ES-I3 (cell line): ENCODE measurements around the gene SERINC3.

Experiments used
- H3K36me3 ChIP-seq: 2 replicates; pipeline ENCODE4 v1.6.1; 2013; ENCODE audit warnings: mild to moderate bottlenecking, low read length, control low read depth, moderate library complexity; ENCODE audit not compliant: insufficient read depth
- H3K4me1 ChIP-seq: 2 replicates; pipeline ENCODE4 v1.6.1; 2013; ENCODE audit warnings: mild to moderate bottlenecking, control low read depth, low read length; ENCODE audit not compliant: insufficient read depth
- H3K9ac ChIP-seq: 2 replicates; pipeline ENCODE4 v1.6.1; 2013; ENCODE audit warnings: low read depth, mild to moderate bottlenecking, low read length, moderate library complexity
- H3K9me3 ChIP-seq: 2 replicates; pipeline ENCODE4 v1.6.1; 2013; ENCODE audit warnings: mild to moderate bottlenecking, low read length, moderate library complexity; ENCODE audit not compliant: control insufficient read depth, insufficient read depth

The SERINC3 gene

DNA sequence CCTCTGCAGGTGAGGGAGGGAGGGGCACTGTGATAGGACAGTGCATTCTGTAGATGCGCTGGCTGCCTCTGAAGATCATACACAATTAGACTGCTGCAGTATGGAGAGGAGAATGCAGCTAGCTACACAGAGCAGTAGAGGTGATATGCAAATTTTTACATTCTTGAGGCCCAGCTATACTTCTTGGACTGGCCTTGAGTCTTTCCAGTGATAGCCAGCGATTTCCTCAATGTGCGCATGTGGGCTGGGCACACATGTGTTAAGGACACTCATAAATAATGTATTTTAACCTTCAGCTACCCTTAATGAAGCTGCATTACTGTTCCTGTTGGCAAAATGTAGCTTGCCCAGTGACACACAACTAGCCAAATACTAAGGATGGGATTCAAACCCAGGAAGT is 27.2 kb downstream of the SERINC3 start:
- H3K36me3 ChIP-seq: peaks cover 26% of the 10 kb centered on the region
- peaks cover 3% of the 10 kb centered on the region; the same call in 1 of the 2 replicates for H3K4me1 ChIP-seq

DNA sequence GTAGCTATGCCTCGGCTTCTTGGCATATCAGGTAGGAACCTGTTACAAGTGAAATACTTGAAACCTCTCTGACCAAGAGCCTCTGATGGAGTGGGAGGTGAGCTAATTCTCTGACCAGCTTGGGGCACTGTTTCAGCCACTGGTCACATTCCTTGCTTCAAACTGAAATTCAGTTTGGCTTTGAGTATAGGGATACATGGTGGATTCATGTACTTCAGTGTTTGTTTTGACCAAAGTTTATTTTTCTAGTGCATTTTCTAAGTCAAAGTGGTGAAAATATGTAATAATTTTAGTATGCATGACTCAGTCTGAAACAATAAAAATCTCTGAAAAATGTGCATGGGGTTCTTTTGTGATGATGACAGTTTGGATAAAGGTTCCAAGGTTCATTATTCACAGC is 27.6 kb downstream of the SERINC3 start:
- no peaks in the 10 kb centered on the region for H3K9me3 ChIP-seq
- peaks cover 28% of the 10 kb centered on the region for H3K36me3 ChIP-seq
- H3K4me1 ChIP-seq: peaks cover 3% of the 10 kb centered on the region; the same call in 1 of the 2 replicates
- no peak overlapping the region for H3K9ac ChIP-seq

More for the DNA sequence above, 27.2 kb downstream of the SERINC3 start:
- Histone ChIP-seq H3K9me3 (no peaks in the 10 kb centered on the region), H3K9ac (no peak overlapping the region)

DNA sequence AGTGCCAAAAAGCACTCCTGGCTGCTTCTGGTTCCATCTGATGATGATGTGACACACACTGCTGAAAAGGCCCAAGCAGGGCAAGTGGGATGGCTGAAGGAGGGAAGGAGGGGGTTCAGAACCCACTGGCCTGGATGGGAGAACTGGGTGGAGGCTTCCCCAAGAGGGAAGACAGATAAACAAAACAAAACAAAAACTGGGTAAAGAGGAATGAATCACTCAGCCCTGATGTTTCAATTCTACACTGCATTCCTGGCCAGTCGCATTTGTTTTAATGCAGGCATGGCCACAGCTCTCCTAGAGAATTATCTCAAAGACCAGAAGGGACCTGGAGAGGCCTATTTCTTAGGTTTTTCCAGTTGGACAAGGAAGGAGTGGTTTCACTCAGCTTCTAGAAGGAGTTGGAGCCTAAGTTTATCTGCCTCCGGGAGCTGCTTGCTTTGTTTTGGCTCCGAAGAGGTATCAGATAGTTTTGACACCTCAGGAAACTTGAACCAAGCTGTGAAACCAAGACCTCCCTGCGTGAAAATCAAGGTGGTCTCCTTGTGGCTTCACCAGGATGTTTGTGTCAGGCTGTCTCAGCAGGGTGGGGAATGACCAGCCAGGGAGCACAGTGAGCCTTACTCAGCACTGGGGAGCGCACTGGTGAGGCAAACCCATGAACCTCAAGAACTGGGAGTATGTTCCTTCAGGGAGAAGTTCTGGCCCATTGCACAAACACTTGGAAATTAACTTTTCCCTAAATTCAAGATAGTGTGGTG is 30.1 kb downstream of the SERINC3 start:
- no peaks in the 10 kb centered on the region for H3K9me3 ChIP-seq
- H3K4me1 ChIP-seq: peaks cover 3% of the 10 kb centered on the region; the same call in 1 of the 2 replicates
- peaks cover 31% of the 10 kb centered on the region for H3K36me3 ChIP-seq
- no peak overlapping the region for H3K9ac ChIP-seq

DNA sequence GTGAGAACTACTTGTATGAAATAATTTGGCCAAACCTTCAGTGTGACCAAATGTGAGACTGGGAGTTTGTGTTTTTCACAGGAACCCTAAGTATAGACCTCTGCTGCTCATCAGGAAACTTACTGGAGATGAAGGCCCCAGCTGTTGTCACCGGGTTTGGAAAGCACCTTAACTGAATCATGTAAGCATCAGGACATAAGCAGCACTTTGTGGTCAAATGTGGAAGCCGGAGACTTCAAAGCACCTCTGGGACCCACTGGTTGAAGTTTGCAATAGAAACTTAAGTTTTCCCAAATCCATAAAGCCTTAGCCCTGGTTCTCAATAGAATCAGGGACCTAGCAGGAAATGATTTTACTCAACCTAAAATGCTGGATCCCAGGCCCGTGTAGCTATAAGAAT is 31.9 kb downstream of the SERINC3 start:
- Histone ChIP-seq H3K9me3 (no peaks in the 10 kb centered on the region), H3K36me3 (peaks cover 31% of the 10 kb centered on the region), H3K4me1 (no peaks in the 10 kb centered on the region), H3K9ac (no peak overlapping the region)

DNA sequence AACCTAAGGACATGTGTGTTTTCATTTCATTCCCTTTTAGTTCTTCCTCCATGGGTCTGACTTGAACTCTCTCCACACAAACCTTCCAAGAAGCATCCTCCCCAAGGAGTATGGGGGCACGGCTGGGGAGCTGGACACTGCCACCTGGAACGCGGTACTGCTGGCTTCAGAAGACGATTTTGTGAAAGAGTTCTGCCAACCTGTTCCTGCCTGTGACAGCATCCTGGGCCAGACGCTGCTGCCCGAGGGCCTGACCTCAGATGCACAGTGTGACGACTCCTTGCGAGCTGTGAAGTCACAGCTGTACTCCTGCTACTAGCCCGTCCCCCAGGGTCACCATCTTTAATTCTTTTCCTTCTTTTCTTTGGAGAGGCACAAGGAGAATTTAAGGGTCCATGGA is 32.6 kb downstream of the SERINC3 start:
- Histone ChIP-seq H3K36me3 (peaks cover 33% of the 10 kb centered on the region), H3K9ac (no peak overlapping the region), H3K4me1 (no peaks in the 10 kb centered on the region), H3K9me3 (no peaks in the 10 kb centered on the region)

DNA sequence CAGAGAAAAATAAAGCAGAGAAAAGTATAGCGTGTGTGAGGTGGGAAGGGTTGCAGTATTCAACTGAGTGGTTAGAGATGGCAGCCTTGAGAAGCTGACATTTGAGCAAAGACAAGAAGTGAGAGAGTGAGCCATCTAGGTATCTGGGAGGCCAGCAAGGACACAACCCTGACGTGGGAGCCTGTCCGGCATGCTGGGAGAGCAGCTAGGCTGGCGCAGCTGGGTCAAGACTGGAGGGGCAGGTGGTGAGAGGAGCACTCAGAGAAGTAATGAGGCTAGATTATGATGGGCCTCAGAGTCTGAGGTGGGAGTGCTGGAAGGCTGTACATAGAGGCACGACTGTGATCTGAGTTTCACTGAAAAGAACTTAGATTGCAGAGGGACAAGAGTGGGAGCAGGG is 33.3 kb downstream of the SERINC3 start:
- no peaks in the 10 kb centered on the region for H3K9me3 ChIP-seq
- H3K9ac ChIP-seq: no peak overlapping the region
- peaks cover 34% of the 10 kb centered on the region for H3K36me3 ChIP-seq
- H3K4me1 ChIP-seq: no peaks in the 10 kb centered on the region

DNA sequence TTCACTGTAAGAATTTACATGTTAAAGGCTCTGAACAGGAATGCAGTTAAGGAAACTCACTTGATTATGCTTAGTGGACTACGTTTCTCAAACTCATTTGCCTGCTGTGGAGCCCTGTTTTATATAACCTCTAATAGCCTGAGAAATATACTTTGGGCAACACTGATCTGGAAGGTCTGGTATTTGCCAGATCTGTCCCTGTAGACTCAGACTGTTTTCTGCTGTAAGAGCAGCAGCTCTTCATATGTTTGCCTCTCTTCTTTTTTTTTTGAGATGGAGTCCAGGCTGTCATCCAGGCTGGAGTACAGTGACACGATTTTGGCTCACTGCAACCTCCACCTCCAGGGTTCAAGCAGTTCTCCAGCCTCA is 36.1 kb downstream of the SERINC3 start:
- H3K4me1 ChIP-seq: no peaks in the 10 kb centered on the region
- no peaks in the 10 kb centered on the region for H3K9me3 ChIP-seq
- H3K36me3 ChIP-seq: peaks cover 29% of the 10 kb centered on the region
- H3K9ac ChIP-seq: no peak overlapping the region

DNA sequence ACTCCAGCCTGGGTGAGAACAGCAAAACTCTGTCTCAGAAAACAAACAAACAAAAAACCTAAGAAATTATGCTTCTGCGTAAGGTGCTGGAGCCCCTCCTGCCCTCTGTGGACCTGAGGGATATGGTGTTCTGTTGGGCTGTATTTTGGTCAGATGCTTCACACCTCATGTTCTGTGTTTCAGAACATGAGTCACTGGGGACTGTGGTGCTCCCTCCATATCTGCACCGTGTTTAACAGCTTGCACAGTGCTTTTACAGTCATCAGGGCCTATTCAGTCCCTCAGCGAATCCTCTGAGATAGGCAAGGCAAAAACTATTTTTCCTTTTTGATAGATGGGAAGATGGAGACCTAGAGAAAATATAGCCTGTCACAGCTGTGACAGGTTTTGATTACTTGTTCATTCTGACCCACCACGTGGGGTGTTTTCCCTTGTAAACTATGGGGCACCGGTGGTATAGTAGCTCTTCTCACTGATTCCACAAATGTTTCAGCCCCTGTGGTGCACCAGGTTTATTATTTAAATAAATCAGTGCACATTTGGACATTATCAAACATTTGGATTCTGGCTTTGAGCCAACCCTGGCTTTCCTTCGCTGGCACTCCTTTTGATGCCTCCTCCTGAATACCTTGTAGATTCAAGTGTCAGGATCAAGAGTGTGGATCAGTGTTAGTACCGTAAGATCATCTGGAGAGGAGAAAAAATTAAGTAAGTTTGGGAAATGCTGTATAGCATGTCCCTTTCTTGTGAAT is 36.6 kb downstream of the SERINC3 start:
- H3K4me1 ChIP-seq: no peaks in the 10 kb centered on the region
- H3K9me3 ChIP-seq: no peaks in the 10 kb centered on the region
- no peak overlapping the region for H3K9ac ChIP-seq
- peaks cover 24% of the 10 kb centered on the region; the same call in 1 of the 2 replicates for H3K36me3 ChIP-seq

DNA sequence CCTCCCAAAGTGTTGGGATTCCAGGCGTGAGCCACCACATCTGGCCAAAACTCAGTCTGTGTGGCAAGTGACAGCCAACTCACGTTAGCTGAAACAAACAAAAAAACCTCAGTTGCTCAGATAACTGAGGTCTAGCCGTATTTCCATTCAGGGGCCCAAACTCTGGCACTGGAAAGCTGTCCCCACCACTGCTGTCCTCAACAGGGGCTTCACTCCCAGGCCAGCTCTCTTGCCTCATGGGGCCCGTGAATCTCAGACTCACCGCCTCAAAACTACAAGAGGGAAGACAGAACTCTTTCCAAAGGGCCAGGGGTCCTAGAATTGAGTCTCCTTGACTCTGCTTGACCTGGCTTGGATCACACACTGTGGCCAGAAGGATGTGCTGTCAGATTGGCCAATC is 38.8 kb downstream of the SERINC3 start:
- peaks cover 10% of the 10 kb centered on the region; the same call in 1 of the 2 replicates for H3K36me3 ChIP-seq

DNA sequence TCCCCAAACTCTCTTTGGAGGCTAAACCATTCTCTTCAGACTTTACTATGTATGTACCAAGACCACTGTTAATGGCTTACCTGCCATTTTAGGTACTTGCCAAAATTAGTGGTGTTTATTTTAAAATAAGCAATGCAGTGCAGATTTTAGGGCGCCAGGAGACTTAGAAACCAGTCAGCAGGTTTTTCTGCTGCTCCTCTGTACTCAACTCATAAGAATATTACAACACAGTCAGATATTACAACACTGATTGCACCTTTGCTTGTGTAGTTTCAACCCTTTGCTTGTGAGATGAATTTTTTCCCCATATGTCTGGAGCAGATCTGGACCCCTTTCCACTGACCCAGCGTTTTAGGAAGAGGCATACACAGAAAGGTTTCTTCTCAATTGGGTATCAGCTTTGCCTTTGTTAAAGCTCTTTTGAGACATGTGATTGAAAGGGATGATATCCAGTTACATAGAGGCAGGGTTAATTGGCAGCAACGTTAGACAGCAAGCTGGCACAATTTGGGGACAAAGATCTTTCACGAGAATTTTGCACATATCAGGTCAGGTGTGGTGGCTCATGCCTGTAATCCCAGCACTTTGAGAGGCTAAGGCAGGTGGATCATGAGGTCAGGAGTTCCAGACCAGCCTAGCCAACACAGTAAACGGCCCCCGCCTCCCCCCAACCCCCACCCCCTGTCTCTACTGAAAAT is 40.0 kb downstream of the SERINC3 start:
- H3K36me3 ChIP-seq: peaks cover 10% of the 10 kb centered on the region; the same call in 1 of the 2 replicates
- H3K9me3 ChIP-seq: no peaks in the 10 kb centered on the region
- 0 out of 2 replicates have a peak, but pooled peaks cover 3% of the 10 kb centered on the region for H3K4me1 ChIP-seq
- H3K9ac ChIP-seq: no peak overlapping the region

More for the DNA sequence above, 38.8 kb downstream of the SERINC3 start:
- Histone ChIP-seq H3K9me3 (no peaks in the 10 kb centered on the region), H3K9ac (no peak overlapping the region), H3K4me1 (no peaks in the 10 kb centered on the region)

DNA sequence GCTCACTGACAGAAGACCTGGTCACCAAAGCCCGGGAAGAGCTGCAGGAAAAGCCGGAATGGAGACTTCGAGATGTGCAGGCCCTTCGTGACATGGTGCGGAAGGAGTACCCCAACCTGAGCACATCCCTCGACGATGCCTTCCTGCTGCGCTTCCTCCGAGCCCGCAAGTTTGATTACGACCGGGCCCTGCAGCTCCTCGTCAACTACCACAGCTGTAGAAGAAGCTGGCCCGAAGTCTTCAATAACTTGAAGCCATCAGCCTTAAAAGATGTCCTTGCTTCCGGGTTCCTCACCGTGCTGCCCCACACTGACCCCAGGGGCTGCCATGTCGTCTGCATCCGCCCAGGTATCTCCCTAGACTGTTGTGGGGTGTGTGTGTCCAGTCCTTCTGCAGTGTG is 41.8 kb downstream of the SERINC3 start:
- Histone ChIP-seq H3K4me1 (0 out of 2 replicates have a peak, but pooled peaks cover 8% of the 10 kb centered on the region), H3K9ac (no peak overlapping the region), H3K9me3 (no peaks in the 10 kb centered on the region), H3K36me3 (peaks cover 4% of the 10 kb centered on the region; the same call in 1 of the 2 replicates)

DNA sequence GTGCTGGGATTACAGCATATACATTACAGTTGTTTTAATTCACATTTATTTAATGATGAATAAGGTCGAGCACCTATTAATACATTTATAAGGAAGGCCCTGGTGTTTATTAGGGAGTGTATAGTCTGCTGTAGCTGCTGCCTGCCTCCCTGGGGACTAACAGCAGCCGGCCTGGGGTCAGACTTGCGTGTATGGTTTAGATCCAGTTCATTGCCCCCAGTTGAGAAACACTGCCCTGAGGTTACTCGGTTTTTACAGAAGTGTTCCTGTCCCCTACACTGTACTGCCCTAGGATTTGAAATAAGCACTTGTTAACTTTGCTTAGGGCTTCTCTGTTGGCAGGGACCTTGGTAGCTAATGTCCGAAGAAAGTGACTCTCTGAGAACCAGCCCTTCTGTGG is 42.2 kb downstream of the SERINC3 start:
- no peak overlapping the region for H3K9ac ChIP-seq
- 0 out of 2 replicates have a peak, but pooled peaks cover 8% of the 10 kb centered on the region for H3K4me1 ChIP-seq
- H3K36me3 ChIP-seq: peaks cover 4% of the 10 kb centered on the region; the same call in 1 of the 2 replicates
- no peaks in the 10 kb centered on the region for H3K9me3 ChIP-seq

DNA sequence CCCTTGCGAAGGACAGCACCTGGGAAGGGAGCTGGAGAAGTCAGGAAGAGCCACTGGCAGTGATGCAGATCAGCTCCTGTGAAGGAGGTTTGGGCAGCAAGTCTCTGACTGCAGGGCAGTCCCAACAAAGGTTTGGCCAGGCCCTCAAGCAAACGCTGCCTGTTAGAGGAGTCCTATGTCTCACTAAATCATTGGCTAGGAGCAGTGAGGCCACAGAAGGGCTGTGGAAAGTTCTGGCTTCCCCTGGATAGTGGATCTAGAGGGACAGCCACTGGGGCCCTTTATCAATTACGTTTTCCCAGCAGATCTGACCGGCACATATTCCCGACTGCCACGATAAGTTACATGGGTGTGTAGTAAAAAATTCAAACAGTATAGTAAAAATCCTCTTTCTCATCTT is 43.7 kb downstream of the SERINC3 start:
- no peak overlapping the region for H3K9ac ChIP-seq
- 0 out of 2 replicates have a peak, but pooled peaks cover 8% of the 10 kb centered on the region for H3K4me1 ChIP-seq
- no peaks in the 10 kb centered on the region for H3K36me3 ChIP-seq
- no peaks in the 10 kb centered on the region for H3K9me3 ChIP-seq

DNA sequence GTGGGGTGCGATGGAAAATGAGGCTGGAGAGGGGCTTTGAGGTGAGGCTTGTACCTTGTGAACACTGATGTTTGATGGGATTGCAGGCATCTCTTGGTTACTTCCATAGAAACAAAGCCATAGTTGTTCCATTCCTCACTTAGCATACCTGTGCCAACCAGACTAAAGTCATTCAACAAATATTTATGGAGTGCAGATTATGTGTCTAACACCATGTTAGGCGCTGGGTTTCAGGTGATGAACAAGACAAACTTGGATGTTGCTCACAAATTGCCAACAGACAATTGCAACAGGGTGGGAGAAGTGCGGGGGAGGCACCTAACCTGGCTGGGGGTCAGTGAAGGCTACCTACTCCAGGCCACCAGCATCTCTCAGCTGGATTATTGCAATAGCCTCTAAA is 44.7 kb downstream of the SERINC3 start:
- H3K9me3 ChIP-seq: no peaks in the 10 kb centered on the region
- H3K4me1 ChIP-seq: 0 out of 2 replicates have a peak, but pooled peaks cover 8% of the 10 kb centered on the region
- H3K9ac ChIP-seq: no peak overlapping the region
- H3K36me3 ChIP-seq: no peaks in the 10 kb centered on the region
